HepG2 (cell line): ENCODE results near the gene CCDC196. TPM values are rescaled to one million over a fixed set of nuclear protein-coding genes. Genes with fewer than 3 reads are reported as not detected.
A peak's percentile ranks its signal among the peaks of the same experiment; 100 is the strongest.

Experiments used
- AHR ChIP-seq: IDR thresholded peaks from 2 replicates; pipeline ENCODE4 v1.6.1; 2018; ENCODE audit warnings: missing genetic modification reagents, missing compliant biosample characterization
- CHD4 ChIP-seq: fragments of 200-600 bp; sonication (generic); IDR thresholded peaks from 2 replicates; pipeline ENCODE4 v1.7.0; 2017; ENCODE audit warnings: mild to moderate bottlenecking, low read length, borderline replicate concordance
- DNMT1 ChIP-seq: sonication (generic); formaldehyde crosslinking; IDR thresholded peaks from 2 replicates; pipeline ENCODE4 v1.5.1; 2020; ENCODE audit warnings: mild to moderate bottlenecking, missing genetic modification reagents
- HCFC1 ChIP-seq: fragments of 150-350 bp; IDR thresholded peaks from 2 replicates; pipeline ENCODE4 v1.6.1; 2014; ENCODE audit warnings: low read depth, low read length
- KLF16 ChIP-seq, 2 experiments: sonication (generic) in 1 of 2; formaldehyde crosslinking in 1 of 2; IDR thresholded peaks; 2 replicates each; pipeline versions ENCODE4 v1.6.1 to v1.8.0; 2016 to 2023; ENCODE audit warnings: missing genetic modification reagents in 2 of 2, missing compliant biosample characterization in 1 of 2
- MAFF ChIP-seq: IDR thresholded peaks from 2 replicates; pipeline ENCODE4 v1.6.1; 2011; ENCODE audit warnings: low read depth, low read length, improper control_type of control experiment
- MAFG ChIP-seq: sonication (generic); formaldehyde crosslinking; IDR thresholded peaks from 2 replicates; pipeline ENCODE4 v1.5.1; 2020; ENCODE audit warnings: mild to moderate bottlenecking, missing genetic modification reagents
- MED1 ChIP-seq: sonication (generic); formaldehyde crosslinking; IDR thresholded peaks from 2 replicates; pipeline ENCODE4 v1.4.0; 2020; ENCODE audit warnings: missing genetic modification reagents
- MIER2 ChIP-seq: IDR thresholded peaks from 2 replicates; pipeline ENCODE4 v1.6.1; 2016; ENCODE audit warnings: missing biosample characterization, missing genetic modification reagents
- NCOA2 ChIP-seq: sonication (generic); formaldehyde crosslinking; IDR thresholded peaks from 2 replicates; pipeline ENCODE4 v1.8.0; 2022; ENCODE audit warnings: inconsistent platforms
- REL ChIP-seq: sonication (generic); formaldehyde crosslinking; conservative IDR thresholded peaks from 2 replicates; pipeline ENCODE4 v1.8.0; 2022; ENCODE audit warnings: mild to moderate bottlenecking, missing genetic modification reagents, moderate library complexity
- STAT5B ChIP-seq: sonication (generic); formaldehyde crosslinking; IDR thresholded peaks from 2 replicates; pipeline ENCODE4 v1.4.0; 2020; ENCODE audit warnings: missing genetic modification reagents
- YEATS2 ChIP-seq: sonication (generic); formaldehyde crosslinking; IDR thresholded peaks from 2 replicates; pipeline ENCODE4 v1.4.0; 2020; ENCODE audit warnings: missing genetic modification reagents, borderline replicate concordance
- ZNF589 ChIP-seq: sonication (generic); formaldehyde crosslinking; conservative IDR thresholded peaks from 2 replicates; pipeline ENCODE4 v1.8.0; 2022; ENCODE audit warnings: mild to moderate bottlenecking, moderate library complexity, missing genetic modification reagents
- ZSCAN20 ChIP-seq: sonication (generic); formaldehyde crosslinking; IDR thresholded peaks from 2 replicates; pipeline ENCODE4 v1.4.0; 2020; ENCODE audit warnings: missing genetic modification reagents, mild to moderate bottlenecking, borderline replicate concordance
- polyA plus RNA-seq, 8 experiments: library from polyadenylated mRNA; depleted of rRNA in 3 of 8; stranded (reverse) in 7 of 8; unstranded in 1 of 8; fragments of >200 nt; fragmentation: Illumina TruSeq in 4 of 8; extraction: Trizol in 4 of 8; gene quantifications; 2 replicates each; pipeline versions ENCODE4 v1.2.1 to v1.2.3, GENCODE V29; 2011 to 2016; ENCODE audit warnings: low read depth in 4 of 8, missing spikeins in 1 of 8, mixed read lengths in 1 of 8; ENCODE audit not compliant: insufficient read depth in 1 of 8
- total RNA-seq, 5 experiments: library from RNA; depleted of rRNA; stranded (reverse); fragments of >200 nt; fragmentation: Illumina TruSeq; extraction: Trizol; gene quantifications; 2 replicates each; pipeline ENCODE4 v1.2.3, GENCODE V29; 2016; ENCODE audit warnings: low read depth in 1 of 5
- TF ChIP-seq, protein P1 (sequence below): sonication (generic); formaldehyde crosslinking; IDR thresholded peaks from 2 replicates; pipeline ENCODE4 v1.4.0; 2020; ENCODE audit warnings: missing genetic modification reagents, borderline replicate concordance
- TF ChIP-seq, protein P2 (sequence below): sonication (generic); formaldehyde crosslinking; conservative IDR thresholded peaks from 2 replicates; pipeline ENCODE4 v1.8.1; 2023; ENCODE audit warnings: missing genetic modification reagents
- TF ChIP-seq, protein P3 (sequence below): IDR thresholded peaks from 2 replicates; pipeline ENCODE4 v1.6.1; 2016; ENCODE audit warnings: mild to moderate bottlenecking
- TF ChIP-seq, protein P4 (sequence below): sonication (generic); formaldehyde crosslinking; IDR thresholded peaks from 2 replicates; pipeline ENCODE4 v1.5.0; 2020; ENCODE audit warnings: mild to moderate bottlenecking, missing genetic modification reagents

CCDC196 gene
- total and polyA plus RNA-seq, 2 of the 13 experiments (the other 11 are each of a cell fraction or from before 2014, with no cell fraction given): not detected

GRCh38 chr14:66507722-66508546 is 21.8 kb downstream of the CCDC196 start, which contains the start of gene GPHN (continued):
- TF ChIP-seq, protein P1, sequence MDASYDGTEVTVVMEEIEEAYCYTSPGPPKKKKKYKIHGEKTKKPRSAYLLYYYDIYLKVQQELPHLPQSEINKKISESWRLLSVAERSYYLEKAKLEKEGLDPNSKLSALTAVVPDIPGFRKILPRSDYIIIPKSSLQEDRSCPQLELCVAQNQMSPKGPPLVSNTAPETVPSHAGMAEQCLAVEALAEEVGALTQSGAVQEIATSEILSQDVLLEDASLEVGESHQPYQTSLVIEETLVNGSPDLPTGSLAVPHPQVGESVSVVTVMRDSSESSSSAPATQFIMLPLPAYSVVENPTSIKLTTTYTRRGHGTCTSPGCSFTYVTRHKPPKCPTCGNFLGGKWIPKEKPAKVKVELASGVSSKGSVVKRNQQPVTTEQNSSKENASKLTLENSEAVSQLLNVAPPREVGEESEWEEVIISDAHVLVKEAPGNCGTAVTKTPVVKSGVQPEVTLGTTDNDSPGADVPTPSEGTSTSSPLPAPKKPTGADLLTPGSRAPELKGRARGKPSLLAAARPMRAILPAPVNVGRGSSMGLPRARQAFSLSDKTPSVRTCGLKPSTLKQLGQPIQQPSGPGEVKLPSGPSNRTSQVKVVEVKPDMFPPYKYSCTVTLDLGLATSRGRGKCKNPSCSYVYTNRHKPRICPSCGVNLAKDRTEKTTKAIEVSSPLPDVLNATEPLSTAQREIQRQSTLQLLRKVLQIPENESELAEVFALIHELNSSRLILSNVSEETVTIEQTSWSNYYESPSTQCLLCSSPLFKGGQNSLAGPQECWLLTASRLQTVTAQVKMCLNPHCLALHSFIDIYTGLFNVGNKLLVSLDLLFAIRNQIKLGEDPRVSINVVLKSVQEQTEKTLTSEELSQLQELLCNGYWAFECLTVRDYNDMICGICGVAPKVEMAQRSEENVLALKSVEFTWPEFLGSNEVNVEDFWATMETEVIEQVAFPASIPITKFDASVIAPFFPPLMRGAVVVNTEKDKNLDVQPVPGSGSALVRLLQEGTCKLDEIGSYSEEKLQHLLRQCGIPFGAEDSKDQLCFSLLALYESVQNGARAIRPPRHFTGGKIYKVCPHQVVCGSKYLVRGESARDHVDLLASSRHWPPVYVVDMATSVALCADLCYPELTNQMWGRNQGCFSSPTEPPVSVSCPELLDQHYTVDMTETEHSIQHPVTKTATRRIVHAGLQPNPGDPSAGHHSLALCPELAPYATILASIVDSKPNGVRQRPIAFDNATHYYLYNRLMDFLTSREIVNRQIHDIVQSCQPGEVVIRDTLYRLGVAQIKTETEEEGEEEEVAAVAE (CRISPR knock-in tag): peak; percentile 31; the same call in 1 of the 2 replicates
- peak; percentile 72; the same call in 1 of the 2 replicates for TF ChIP-seq YEATS2
- TF ChIP-seq STAT5B (CRISPR knock-in tag): no peak
- TF ChIP-seq, protein P2, sequence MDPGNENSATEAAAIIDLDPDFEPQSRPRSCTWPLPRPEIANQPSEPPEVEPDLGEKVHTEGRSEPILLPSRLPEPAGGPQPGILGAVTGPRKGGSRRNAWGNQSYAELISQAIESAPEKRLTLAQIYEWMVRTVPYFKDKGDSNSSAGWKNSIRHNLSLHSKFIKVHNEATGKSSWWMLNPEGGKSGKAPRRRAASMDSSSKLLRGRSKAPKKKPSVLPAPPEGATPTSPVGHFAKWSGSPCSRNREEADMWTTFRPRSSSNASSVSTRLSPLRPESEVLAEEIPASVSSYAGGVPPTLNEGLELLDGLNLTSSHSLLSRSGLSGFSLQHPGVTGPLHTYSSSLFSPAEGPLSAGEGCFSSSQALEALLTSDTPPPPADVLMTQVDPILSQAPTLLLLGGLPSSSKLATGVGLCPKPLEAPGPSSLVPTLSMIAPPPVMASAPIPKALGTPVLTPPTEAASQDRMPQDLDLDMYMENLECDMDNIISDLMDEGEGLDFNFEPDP (CRISPR knock-in tag): peak; percentile 88; the same call in 1 of the 2 replicates
- TF ChIP-seq HCFC1: peak; percentile 46; the same call in 1 of the 2 replicates
- peak; percentile 50; the same call in 1 of the 2 replicates for TF ChIP-seq MED1 (CRISPR knock-in tag)
- TF ChIP-seq DNMT1 (CRISPR knock-in tag): peak; percentile 84; the same call in 1 of the 2 replicates
- TF ChIP-seq NCOA2 (CRISPR knock-in tag): peak; percentile 18; the same call in 1 of the 2 replicates
- TF ChIP-seq MAFG (CRISPR knock-in tag): no peak
- 0 out of 2 replicates have a peak, but pooled peaks have one; percentile 7 for TF ChIP-seq MAFF
- TF ChIP-seq MIER2 (CRISPR knock-in tag): peak; percentile 56
- TF ChIP-seq REL (CRISPR knock-in tag): peak; percentile 62; the same call in 1 of the 2 replicates
- TF ChIP-seq AHR (CRISPR knock-in tag): no peak
- TF ChIP-seq ZSCAN20 (CRISPR knock-in tag): 0 out of 2 replicates have a peak, but pooled peaks have one; percentile 14
- TF ChIP-seq CHD4: no peak
- TF ChIP-seq, protein P3, sequence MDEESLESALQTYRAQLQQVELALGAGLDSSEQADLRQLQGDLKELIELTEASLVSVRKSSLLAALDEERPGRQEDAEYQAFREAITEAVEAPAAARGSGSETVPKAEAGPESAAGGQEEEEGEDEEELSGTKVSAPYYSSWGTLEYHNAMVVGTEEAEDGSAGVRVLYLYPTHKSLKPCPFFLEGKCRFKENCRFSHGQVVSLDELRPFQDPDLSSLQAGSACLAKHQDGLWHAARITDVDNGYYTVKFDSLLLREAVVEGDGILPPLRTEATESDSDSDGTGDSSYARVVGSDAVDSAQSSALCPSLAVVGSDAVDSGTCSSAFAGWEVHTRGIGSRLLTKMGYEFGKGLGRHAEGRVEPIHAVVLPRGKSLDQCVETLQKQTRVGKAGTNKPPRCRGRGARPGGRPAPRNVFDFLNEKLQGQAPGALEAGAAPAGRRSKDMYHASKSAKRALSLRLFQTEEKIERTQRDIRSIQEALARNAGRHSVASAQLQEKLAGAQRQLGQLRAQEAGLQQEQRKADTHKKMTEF (CRISPR knock-in tag): peak; percentile 74
- peak in 1 of 2 experiments; percentile 18; a peak in 1 of 4 replicates for TF ChIP-seq KLF16 (CRISPR knock-in tag; IDR thresholded peaks at IDR 0.05)
- TF ChIP-seq, protein P4, sequence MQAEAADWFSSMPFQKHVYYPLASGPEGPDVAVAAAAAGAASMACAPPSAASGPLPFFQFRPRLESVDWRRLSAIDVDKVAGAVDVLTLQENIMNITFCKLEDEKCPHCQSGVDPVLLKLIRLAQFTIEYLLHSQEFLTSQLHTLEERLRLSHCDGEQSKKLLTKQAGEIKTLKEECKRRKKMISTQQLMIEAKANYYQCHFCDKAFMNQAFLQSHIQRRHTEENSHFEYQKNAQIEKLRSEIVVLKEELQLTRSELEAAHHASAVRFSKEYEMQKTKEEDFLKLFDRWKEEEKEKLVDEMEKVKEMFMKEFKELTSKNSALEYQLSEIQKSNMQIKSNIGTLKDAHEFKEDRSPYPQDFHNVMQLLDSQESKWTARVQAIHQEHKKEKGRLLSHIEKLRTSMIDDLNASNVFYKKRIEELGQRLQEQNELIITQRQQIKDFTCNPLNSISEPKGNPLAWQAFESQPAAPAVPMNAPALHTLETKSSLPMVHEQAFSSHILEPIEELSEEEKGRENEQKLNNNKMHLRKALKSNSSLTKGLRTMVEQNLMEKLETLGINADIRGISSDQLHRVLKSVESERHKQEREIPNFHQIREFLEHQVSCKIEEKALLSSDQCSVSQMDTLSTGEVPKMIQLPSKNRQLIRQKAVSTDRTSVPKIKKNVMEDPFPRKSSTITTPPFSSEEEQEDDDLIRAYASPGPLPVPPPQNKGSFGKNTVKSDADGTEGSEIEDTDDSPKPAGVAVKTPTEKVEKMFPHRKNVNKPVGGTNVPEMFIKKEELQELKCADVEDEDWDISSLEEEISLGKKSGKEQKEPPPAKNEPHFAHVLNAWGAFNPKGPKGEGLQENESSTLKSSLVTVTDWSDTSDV (CRISPR knock-in tag): no peak
- TF ChIP-seq ZNF589 (CRISPR knock-in tag): peak; percentile 75; the same call in 1 of the 2 replicates
